HG03460 (cell line): Measurements from ENCODE around the gene TRIM62.

Source experiments
- ATAC-seq: cut with Tn5 transposase; IDR thresholded peaks from one replicate; pipeline ENCODE4 v1.9.1; 2021; ENCODE audit not compliant: unreplicated experiment

The TRIM62 gene

DNA sequence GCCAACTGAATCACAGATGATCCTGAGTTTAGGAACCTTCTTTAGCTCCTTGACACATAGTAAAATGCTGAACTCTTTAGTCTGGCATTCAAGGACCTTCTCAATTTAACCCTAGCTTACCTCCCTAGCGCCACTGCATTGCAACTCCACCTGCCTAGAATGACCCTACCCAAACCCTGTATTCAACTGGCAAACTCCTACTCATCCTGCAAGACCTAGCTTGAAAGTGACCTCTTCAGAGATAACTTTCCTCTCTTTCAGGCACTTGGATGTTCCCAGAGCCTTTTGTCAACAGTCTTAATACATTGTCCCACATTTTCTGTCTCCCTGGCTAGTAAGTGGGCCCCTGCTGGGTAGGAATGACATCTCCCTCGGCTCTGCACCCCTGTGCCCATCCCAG, 19.7 kb downstream of the TRIM62 start:
- no peak for ATAC-seq

DNA sequence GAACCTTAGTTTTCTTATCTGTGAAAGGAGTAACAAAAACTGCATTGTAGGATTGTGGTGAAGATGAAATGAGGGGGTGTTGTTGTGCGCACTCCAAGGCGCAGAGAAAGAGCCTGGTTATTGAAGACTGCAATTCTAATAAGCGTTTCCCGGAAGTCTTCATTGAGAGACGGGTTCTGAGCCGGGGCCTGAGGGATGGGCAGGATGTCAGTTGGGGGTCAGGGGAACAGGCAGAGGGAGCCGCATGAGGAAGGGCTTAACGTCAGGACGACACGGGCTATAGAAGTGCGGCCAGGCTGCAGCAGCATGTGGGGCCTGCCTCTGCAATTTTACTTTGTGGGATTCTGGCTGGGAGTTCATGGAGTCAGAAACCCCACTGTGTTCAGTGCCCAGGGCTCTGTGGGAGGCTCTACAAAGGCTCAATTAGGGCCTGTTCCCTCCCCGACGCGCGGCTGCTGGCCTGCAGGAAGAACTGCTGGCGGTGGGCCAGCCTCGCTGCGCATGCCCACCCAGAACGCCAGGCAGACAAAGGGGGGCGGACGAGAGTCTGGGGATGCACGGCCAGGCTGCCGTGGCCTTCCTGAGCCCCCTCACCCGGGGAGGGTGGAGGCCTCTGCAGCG, 20.7 kb downstream of the TRIM62 start:
- no peak for ATAC-seq

DNA sequence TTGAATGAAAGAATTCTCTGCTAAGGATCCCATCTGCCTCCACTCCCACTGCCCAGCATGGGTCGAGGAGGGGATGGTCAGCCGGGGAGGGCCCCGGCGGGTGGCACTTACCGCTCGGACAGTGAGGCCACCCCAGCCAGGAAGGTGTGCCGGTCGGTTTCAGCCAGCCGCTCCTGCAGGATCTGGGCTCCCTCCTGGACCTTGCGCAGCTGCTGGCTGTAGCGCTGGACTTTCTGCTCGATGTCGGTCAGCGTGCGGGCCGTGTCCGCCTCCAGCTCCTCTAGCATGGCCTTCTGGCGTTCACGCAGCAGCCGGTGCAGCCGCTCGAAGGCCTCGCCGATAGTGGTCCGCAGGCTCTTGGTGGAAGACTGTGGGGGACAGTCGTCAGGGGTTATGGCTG, 22.3 kb downstream of the TRIM62 start:
- ATAC-seq, result no peak

DNA sequence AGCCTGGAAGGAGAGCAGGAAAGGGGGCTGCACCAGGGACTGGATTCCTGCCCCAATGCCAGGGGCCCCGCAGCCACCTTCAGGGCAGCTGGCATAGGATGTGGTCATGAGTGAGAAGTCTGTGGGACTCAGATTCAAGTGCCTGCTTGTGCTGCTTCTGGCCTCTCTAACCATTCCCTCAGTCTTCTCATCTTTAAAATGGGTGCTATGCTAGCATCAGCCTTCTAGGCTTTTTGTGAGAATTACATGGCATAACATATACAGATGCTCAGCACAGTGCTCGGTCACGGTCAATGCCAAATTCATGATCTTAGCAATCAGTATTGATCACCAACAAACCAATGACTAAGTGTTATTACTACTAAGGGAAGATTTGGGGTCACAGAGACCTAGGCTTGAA, 23.5 kb downstream of the TRIM62 start:
- no peak for ATAC-seq

DNA sequence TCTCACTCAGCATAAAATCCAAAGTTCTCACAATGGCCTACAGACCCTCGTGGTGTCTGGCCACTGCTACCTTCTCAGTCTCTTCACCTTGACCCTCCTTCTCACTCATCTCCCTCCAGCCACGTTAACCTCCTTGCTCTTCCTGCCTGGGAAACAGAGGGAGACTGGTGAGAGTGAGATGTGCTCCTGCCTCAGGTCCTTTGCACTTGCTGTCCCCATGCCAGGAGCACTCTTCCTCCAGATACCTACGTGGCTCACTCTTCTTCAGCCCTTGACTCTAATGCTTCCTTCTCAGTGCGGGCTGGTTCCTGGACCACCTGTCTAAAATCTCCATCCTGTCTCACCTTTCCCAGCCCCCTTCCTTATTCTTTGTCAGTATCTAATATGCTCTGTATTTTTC, 24.7 kb downstream of the TRIM62 start:
- ATAC-seq, result no peak

DNA sequence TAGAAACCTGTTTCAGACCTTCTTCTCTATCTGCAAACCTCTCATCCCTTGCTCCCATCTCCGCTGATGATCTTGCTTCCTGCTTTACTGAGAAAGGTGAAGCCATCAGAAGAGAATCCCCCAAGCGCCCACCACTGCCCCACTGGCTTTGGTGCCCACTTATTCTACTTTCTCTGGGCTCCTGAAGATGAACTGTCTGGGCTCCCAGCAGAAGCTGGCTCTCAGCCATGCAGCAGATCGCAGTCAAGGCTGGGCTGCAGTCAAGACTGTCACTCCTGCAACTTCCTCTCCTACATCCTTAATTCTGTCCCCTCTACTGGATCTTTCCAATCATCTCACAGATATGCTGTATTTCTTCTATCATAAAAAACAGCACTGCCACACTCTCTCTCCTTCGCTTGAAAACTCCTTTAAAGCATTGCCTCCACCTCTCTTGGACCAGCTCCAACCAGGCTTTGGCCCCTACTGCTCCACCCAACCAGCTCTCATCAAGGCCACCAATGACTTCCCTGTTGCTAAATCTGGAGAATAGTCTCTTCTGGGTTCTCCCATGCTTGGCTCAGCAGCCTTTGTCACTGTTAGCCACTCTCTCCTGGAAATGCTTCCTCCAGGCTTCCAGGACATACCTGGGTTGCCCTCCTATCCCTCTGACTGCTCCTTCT, 25.8 kb downstream of the TRIM62 start:
- no peak for ATAC-seq

DNA sequence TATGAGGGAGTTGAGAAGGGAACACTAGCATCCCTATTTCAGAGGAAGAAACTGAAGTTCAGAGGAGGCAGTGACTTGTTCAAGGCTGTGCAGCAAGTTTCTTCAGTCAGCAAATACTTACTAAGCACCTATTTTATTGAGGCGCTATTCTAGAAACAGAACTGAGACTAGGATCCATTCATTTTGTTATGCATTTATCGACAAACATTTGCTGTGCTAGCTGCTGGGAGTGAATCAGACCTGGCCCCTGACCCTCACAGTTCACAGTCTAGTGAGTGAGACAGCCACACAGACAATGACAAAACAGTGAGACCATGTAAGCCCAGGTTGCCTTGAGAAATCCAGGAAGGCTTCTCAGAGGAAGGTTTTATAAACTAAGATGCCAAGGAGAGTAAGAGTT, 28.2 kb downstream of the TRIM62 start:
- no peak for ATAC-seq

DNA sequence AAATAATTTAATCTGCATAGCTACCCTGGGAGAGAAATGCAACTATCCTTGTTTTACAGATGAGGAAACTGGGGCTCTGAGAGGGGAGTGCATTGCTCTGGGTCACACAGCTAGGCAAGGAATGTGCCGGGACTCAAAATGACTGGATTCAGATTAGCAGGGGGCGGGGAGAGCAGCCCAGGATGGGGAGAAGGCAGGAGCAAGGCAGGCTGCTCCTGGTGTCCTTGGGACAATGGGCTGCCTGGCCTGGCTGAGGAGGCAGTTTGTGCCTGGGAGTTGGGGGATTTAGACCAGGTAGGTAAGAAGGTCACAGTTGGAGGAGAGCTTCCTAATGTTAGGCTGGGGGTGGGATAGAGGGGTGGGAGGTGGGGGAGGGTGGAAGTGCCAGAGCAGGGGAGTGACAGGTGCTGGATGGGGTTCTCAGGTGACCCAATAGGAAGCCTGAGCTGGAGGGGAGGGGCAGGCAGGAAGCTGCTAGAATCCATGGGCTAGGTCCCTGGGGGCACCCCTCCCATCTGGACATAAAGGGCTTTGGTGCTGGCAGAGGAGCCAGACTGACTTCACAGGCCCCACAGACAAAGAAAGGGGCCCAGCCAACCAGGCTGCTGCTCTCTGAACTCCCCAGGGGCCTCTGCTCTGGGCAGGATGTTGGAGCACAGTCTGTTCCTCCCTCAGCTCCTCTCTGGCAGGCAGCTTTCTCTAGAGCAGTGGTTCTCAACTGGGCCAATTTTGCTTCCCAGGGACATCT, 29.0 kb downstream of the TRIM62 start:
- ATAC-seq, result no peak

DNA sequence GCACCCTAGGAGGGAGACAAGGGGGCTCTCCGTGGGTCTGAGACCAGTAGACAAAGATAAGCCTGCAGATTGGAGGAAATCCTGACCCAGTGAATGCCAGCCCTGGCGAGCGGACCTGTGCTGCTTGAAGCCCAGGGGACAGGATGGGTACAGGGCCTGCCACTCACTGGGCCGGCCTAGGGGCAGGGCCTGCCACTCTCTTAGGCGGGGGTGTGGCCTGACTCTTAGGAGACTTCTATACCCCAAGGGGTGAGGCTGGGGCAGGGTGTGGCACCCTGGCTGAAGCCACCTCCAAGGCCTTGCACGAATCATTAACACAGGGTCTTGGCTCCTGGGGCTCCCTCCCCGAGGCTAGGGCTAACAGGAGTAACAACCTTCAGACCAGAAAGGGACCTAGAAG, 30.7 kb downstream of the TRIM62 start:
- no peak for ATAC-seq

DNA sequence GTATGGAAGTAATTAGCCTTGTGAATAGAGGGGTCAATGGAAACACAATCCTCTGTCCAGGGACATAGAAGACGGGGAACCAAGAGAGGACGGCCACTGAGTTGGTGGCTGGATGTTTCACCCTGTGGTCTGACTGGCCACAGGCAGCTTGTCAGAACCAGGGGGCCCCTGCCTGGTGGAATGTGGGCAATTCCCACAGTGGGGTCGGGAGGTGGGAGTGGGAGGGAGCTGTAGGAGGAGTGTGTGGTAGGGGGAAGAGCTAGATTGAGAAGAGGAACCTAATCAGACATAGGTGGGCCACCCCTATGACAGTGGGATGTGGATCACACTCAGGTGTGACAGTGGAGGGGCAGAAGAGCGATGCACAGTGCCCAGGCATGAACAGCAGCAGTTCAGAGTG, 31.3 kb downstream of the TRIM62 start:
- ATAC-seq, result no peak

DNA sequence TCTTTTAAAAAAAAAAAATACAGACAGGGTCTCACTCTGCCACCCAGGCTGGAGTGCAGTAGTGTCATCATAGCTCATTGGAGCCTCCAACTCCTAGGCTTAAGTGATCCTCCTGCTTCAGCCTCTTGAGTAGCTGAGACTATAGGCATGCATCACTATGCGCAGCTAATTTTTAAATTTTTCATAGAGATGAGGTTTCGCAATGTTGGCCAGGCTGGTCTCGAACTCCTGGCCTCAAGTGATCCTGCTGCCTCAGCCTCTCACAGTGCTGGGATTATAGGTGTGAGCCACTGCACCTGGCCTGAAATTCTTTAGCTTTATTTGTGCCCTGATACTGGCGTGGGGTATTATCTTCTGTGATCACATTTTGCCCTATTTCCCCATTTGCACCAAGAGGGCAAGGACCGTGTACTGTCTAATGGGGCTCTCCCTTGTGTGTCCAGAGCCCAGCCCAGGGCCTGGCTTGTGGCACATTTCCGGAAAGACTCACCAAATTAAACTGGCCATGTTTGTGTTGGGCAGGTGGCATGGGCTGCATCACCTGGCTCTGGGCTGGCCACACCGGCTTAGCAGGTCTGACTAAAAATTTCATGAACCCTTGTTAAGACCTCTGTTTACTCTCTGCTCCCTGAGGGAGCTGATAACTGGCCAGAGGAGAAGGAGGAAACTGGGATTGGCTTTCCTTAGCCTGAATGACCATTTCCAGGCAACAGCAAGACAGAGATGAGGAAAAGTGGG, 32.2 kb downstream of the TRIM62 start:
- no peak for ATAC-seq

DNA sequence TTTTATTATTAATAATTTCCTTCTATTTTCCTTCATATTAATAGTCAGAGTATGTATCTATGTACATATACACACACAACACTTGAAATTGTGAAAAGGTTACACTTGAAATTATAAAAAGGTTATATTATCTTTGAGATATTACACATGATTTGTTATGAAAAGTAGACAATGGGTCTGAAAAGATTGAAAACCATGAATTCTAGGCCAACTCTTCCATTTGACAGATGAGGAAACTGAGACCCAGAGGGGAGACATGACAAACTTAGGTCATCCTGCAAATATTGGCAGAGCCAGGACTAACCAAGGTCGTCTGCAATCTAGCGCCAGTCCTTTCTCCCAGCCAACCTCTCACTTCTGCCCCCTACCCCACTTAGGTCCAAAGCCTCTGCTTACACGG, 33.2 kb downstream of the TRIM62 start:
- ATAC-seq, result no peak

DNA sequence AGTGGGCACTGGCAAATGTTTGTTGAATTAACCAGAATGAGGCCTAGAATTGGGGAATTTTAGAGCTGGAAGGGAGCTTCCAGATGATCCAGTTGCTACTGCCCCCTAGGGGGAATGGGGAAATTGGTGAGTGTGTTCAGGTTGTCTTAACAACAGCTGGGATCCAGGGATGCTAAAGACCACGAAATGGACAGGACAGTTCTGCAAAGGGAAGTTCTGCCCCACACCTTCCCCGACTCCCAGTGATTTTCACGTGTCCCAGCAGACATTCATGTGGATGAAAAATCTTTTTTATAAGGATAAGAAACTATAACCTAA, 33.9 kb downstream of the TRIM62 start:
- ATAC-seq, result no peak

DNA sequence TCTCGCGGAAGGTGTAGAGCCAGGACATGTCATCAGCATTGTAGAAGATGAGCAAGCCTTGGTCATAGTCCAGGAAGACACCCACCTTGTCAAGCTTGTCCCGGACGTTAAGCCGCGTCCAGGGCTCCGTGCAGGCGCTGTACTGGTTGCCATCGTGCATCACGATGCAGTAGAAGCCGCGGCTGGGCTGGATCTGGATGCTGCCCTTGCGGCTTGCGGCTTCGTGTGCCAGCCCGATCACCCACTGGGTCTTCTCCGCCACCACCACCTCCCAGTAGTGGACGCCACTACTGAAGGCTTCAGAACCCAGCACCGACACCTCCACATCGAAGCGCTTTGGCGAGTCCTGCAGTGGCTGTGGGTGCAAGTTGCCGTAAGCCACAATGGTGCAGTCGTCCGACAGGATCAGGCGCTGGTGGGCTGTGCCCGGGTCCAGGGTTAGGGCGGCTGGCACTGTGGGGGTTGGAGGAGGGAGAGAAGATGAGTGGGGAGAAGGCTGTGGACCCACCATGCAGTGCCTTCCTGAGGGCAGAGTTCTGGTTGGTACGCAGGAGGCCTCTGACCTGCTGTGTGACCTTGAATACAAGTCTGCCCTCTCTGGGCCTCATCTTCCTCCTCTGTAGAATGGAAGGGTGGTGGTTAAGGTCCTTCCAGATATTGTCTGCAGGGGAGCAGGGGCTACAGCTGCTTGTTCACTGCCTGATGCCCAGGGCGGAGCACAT, 34.4 kb downstream of the TRIM62 start:
- no peak for ATAC-seq

DNA sequence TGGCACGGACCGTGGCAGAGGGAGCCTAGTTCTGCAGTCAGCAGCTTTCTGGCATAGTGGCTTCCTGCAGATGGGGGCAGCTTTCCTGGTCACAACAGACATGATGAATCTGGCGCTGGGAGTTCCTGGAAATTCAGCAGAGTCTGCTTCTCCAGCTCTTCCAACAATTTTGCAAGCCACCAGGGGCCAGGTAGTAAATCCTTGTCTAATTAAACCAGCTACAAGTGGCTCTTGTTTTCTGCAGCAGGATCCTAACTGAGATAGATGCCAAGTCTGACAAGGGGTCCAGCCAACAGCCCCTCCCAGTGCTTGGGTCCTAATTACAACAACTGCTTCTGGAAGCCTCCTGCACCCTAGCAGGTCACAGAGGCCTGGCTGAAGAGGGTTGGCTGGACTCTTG, 35.8 kb downstream of the TRIM62 start:
- no peak for ATAC-seq

DNA sequence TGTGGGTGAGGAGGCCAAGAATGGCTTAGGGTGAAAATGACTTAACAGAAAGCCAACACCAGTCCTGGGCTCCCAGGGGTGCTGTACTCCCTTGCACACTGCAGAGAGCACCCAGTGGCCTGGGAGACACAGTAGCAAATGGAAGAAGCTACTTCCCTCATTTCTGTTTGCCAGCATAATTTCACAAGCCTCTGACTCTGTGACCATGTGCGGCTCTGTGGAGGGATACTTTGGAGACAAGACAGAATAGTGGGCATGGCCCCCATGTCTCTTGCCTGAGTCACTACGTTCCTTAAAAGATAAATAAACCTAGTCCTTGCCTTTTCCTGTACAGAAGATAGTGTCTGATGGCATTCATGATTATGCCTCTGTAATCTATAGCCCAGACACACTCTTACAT, 38.1 kb downstream of the TRIM62 start:
- no peak for ATAC-seq

DNA sequence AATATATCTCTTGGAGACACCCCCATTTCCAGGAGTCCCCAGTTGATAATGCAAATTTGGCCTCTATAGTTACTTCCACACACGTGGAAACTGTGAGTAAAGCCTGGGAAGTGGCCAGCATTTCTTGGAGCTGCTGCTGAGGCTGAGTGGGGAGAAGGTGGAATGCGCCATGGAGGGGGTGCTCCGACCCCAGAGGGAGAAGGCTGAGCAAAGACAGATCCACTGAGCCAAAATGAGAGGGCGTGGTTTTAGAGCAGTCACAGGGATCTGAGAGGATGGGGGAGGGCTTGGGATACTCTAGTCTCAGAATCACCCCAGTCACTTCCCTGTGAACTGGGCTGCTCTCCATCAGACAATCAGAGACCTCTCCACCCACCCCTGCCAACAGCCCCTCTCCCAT, 38.7 kb downstream of the TRIM62 start:
- no peak for ATAC-seq

DNA sequence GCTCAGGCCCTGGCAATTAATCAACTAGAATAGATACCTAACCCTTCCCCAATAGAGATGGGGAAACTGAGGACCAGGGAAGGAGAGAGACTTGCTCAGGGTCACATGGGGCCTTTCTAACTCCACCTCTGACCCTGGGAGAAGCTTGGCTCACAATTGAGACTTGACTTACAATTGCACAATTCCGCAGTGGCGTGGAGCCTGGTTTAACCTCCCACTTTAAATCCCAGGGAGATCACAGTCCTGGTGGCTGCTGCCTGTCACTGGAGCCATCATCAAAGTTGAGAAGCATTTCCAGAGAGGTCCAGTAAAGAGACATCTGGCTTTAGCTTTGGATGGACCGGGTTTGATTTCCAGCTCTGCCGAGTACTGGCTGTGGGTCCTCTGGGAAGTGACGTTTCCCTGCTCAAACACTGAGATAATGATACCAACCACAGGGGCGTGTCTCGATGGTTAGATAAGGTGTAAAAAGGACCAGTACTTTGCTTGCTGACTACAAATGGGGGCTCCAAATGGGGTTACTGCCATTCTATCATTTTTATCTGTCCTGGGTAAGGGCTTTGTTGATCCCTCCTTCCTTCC, 39.3 kb downstream of the TRIM62 start:
- no peak for ATAC-seq

DNA sequence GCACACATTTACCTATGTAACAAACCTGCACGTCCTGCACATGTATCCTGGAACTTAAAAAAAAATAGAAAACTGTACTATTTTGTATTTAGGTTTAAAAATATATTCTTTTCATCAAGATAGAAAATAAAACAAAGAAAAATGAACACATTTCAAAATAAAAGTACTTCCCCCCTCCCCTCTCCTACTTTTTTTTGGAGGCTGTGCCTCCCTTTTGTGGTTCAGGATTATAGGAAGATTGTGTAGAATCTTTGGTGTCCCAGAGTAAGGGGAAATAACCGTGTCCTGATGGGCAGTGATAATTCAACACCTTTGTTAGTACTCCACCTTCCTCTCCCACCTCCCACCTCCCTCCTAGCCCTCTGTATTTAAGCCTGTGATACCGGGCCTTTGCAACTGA, 40.1 kb downstream of the TRIM62 start:
- ATAC-seq, result no peak

DNA sequence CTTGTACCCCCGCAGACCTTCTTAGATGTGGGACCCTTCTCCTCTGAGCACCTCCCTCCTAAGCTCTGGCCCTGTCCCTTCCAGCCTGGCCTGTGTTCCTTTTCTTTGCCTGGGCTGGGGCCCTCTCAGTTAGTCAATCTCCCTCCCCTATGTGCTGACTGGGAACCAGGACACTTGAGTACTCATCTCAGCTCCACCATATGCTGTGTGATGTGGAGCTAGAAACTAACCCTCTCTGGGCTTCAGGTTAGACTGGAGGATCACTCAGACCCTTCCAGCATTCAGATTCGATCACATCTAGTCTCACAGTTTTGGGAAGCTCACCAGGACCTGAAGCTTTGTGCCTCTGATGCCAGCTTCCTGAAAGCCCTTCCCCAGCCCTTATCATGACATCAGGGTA, 40.6 kb downstream of the TRIM62 start:
- ATAC-seq, result no peak
